ENCODE results near the gene ATR.

The ATR gene

DNA sequence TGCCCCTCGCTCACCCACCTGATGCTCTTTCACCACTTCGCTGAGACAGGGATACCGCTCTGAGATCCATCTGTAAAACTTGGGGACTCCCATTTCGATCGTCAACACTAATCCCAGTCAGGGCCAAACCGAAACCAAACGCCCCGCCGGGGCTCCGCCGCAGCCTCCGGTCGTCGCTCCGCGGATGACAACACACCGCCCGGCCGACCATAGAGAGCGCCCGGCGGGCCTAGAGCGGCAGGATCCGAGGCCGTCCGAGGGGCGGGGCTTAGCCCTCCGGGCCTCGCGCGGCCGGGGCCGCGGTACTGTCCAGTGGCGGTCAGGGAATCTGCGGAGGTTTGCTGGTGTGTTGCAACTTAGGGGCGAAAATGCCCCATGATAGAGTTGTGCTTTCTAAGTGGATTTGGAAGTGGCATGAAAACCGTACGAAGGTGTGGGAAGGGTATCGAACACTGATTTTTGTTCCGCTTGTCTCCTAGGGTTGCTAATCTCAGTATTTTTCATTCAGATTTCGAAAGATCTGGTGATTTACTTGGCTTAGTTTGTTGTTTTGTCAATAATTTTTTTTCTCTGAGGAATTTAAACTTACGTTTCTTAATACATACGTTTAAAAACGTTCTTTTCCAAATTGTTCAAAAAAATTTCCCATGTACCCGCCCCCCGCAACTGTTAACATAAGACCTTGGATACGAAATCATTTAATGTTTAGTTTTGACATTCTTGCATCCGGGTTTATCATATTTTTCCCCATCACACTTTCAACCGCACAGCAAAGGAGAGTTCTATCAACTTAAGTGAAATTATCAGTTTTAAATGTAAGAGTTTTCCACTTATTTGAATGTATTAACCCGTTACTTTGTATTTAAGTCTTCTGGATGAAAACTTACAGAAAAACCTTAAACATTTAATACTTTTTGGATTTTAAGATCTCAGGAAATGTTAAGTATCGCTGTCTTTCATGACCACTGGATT, 130.4 kb downstream of the ATR start, which contains the start of gene XRN1 (continued):
- TF ChIP-seq, protein P1, sequence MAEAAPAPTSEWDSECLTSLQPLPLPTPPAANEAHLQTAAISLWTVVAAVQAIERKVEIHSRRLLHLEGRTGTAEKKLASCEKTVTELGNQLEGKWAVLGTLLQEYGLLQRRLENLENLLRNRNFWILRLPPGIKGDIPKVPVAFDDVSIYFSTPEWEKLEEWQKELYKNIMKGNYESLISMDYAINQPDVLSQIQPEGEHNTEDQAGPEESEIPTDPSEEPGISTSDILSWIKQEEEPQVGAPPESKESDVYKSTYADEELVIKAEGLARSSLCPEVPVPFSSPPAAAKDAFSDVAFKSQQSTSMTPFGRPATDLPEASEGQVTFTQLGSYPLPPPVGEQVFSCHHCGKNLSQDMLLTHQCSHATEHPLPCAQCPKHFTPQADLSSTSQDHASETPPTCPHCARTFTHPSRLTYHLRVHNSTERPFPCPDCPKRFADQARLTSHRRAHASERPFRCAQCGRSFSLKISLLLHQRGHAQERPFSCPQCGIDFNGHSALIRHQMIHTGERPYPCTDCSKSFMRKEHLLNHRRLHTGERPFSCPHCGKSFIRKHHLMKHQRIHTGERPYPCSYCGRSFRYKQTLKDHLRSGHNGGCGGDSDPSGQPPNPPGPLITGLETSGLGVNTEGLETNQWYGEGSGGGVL (tag by site-specific recombination; IDR thresholded peaks at IDR 0.05) = no peak
- TF ChIP-seq WT1 (tag by site-specific recombination; IDR thresholded peaks at IDR 0.05) (no peak), ZNF335 (tag by site-specific recombination; conservative IDR thresholded peaks at IDR 0.05) (peak; percentile 80), ZNF311 (tag by site-specific recombination; IDR thresholded peaks at IDR 0.05; ENCODE audit: borderline replicate concordance) (no peak), TRIM28 (IDR thresholded peaks at IDR 0.05; ENCODE audit: borderline replicate concordance, low read length) (0 out of 2 replicates have a peak, but pooled peaks have one; percentile 44), ZNF792 (tag by site-specific recombination; IDR thresholded peaks at IDR 0.05) (no peak), ZNF670 (tag by site-specific recombination; IDR thresholded peaks at IDR 0.05; ENCODE audit: low read depth) (no peak), SP2 (tag by site-specific recombination; IDR thresholded peaks at IDR 0.05) (peak; percentile 55), SCRT2 (tag by site-specific recombination; IDR thresholded peaks at IDR 0.05) (peak; percentile 75), ZNF132 (tag by site-specific recombination; IDR thresholded peaks at IDR 0.05; ENCODE audit: borderline replicate concordance) (no peak), ZNF223 (tag by site-specific recombination; IDR thresholded peaks at IDR 0.05) (no peak), ZNF843 (tag by site-specific recombination; IDR thresholded peaks at IDR 0.05) (peak; percentile 11), ZNF658 (tag by site-specific recombination; IDR thresholded peaks at IDR 0.05) (no peak), PRDM1 (tag by site-specific recombination; IDR thresholded peaks at IDR 0.05) (0 out of 2 replicates have a peak, but pooled peaks have one; percentile 33), ZNF473 (tag by site-specific recombination; IDR thresholded peaks at IDR 0.05) (no peak), ZNF302 (tag by site-specific recombination; IDR thresholded peaks at IDR 0.05; ENCODE audit: low read depth) (no peak), ZBTB1 (tag by site-specific recombination; IDR thresholded peaks at IDR 0.05) (no peak), ZNF629 (tag by site-specific recombination; IDR thresholded peaks at IDR 0.05) (0 out of 2 replicates have a peak, but pooled peaks have one; percentile 31), ZNF555 (tag by site-specific recombination; conservative IDR thresholded peaks at IDR 0.05) (no peak), ZNF48 (tag by site-specific recombination; IDR thresholded peaks at IDR 0.05) (no peak), ZBTB48 (tag by site-specific recombination; IDR thresholded peaks at IDR 0.05) (no peak), ZEB2 (tag by site-specific recombination; IDR thresholded peaks at IDR 0.05) (peak; percentile 72), ZNF768 (tag by site-specific recombination; IDR thresholded peaks at IDR 0.05) (no peak), ZXDB (tag by site-specific recombination; IDR thresholded peaks at IDR 0.05) (peak; percentile 57), ZNF248 (tag by site-specific recombination; IDR thresholded peaks at IDR 0.05) (no peak), GLIS1 (tag by site-specific recombination; IDR thresholded peaks at IDR 0.05) (no peak), ZNF677 (tag by site-specific recombination; IDR thresholded peaks at IDR 0.05) (no peak), ZFP3 (tag by site-specific recombination; IDR thresholded peaks at IDR 0.05; ENCODE audit: low read depth) (no peak), KLF9 (tag by site-specific recombination; IDR thresholded peaks at IDR 0.05; ENCODE audit: low read depth) (peak; percentile 55)
- TF ChIP-seq, protein P2, sequence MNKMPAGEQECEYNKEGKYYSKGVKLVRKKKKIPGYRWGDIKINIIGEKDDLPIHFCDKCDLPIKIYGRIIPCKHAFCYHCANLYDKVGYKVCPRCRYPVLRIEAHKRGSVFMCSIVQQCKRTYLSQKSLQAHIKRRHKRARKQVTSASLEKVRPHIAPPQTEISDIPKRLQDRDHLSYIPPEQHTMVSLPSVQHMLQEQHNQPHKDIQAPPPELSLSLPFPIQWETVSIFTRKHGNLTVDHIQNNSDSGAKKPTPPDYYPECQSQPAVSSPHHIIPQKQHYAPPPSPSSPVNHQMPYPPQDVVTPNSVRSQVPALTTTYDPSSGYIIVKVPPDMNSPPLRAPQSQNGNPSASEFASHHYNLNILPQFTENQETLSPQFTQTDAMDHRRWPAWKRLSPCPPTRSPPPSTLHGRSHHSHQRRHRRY (tag by site-specific recombination; IDR thresholded peaks at IDR 0.05) = no peak
- TF ChIP-seq, protein P3, sequence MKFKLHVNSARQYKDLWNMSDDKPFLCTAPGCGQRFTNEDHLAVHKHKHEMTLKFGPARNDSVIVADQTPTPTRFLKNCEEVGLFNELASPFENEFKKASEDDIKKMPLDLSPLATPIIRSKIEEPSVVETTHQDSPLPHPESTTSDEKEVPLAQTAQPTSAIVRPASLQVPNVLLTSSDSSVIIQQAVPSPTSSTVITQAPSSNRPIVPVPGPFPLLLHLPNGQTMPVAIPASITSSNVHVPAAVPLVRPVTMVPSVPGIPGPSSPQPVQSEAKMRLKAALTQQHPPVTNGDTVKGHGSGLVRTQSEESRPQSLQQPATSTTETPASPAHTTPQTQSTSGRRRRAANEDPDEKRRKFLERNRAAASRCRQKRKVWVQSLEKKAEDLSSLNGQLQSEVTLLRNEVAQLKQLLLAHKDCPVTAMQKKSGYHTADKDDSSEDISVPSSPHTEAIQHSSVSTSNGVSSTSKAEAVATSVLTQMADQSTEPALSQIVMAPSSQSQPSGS (tag by site-specific recombination; IDR thresholded peaks at IDR 0.05; ENCODE audit: low read depth) = 0 out of 2 replicates have a peak, but pooled peaks have one; percentile 2
- TF ChIP-seq, protein P4, sequence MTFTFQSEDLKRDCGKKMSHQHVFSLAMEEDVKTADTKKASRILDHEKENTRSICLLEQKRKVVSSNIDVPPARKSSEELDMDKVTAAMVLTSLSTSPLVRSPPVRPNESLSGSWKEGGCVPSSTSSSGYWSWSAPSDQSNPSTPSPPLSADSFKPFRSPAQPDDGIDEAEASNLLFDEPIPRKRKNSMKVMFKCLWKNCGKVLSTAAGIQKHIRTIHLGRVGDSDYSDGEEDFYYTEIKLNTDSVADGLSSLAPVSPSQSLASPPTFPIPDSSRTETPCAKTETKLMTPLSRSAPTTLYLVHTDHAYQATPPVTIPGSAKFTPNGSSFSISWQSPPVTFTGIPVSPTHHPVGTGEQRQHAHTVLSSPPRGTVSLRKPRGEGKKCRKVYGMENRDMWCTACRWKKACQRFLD (tag by site-specific recombination; IDR thresholded peaks at IDR 0.05) = no peak
- TF ChIP-seq, protein P5, sequence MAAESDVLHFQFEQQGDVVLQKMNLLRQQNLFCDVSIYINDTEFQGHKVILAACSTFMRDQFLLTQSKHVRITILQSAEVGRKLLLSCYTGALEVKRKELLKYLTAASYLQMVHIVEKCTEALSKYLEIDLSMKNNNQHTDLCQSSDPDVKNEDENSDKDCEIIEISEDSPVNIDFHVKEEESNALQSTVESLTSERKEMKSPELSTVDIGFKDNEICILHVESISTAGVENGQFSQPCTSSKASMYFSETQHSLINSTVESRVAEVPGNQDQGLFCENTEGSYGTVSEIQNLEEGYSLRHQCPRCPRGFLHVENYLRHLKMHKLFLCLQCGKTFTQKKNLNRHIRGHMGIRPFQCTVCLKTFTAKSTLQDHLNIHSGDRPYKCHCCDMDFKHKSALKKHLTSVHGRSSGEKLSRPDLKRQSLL (tag by site-specific recombination; IDR thresholded peaks at IDR 0.05) = no peak

All from HEK293 (cell line).